Thoracic aorta endothelial cell (primary cell): ENCODE measurements around the gene CNTN3. TPM values are rescaled to one million over a fixed set of nuclear protein-coding genes. Genes with fewer than 3 reads are reported as not detected.

Experiments used
- total RNA-seq: library from RNA; depleted of rRNA; stranded (reverse); fragments of >200 nt; gene quantifications from 2 replicates; pipeline ENCODE4 v1.2.3, GENCODE V29; 2012

Gene CNTN3
- total RNA-seq: 1.1 and 2.3 TPM in 2 replicates

DNA sequence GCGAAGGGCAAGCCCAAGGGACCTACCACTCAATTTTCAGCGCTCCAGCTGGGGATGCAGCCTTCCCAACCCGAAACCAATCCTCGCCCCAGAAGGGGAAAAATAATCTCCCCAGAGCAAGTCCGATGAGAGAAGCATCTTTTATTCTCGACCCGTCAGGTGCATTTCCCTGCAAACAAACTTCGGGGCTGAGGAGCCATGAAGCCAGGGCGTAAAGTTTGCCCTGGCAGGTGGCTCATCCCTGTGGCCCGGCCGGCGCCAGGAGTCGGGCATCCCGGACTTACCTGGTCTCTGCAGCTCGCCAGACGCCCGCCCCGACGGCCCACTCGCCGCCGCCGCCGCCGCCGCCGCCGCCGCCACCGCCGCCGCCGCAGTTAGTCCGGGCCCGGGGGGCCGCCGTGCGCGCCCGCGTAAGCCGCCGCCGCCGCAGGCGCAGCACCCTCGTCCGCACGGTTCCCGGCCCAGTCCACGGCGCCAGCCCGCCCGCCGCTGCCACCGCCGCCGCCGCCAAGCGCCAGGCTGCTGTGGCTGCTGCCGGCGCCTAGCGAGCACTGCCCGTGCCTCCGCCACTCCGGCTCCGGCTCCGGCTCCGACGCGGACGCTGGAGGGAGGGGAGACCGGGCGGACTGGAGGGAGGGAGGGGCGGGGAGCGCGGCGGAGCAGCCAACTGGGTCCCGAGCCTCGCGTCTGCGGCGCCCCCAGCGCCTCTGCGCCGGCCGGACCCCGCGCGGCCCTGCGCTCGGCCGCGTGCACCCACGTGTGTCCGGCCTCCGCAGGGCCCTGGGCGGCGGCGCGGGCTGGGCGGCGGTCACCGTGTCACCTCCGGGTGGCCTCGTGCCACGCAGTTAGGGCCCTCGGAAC, at the start of gene CNTN3:
CNTN3 (minus strand) TSS at position 553 of the 861 bp plus-strand sequence. CDS start 93,547 bp downstream, outside the sequence.

